Medulla oblongata (tissue), 1 donor: Measurements from ENCODE around the gene PDE2A.

Experiments
- DNase-seq: peaks from one replicate; pipeline ENCODE4 v3.0.0-alpha.2; 2015; ENCODE audit errors: extremely low spot score

The PDE2A gene

DNA sequence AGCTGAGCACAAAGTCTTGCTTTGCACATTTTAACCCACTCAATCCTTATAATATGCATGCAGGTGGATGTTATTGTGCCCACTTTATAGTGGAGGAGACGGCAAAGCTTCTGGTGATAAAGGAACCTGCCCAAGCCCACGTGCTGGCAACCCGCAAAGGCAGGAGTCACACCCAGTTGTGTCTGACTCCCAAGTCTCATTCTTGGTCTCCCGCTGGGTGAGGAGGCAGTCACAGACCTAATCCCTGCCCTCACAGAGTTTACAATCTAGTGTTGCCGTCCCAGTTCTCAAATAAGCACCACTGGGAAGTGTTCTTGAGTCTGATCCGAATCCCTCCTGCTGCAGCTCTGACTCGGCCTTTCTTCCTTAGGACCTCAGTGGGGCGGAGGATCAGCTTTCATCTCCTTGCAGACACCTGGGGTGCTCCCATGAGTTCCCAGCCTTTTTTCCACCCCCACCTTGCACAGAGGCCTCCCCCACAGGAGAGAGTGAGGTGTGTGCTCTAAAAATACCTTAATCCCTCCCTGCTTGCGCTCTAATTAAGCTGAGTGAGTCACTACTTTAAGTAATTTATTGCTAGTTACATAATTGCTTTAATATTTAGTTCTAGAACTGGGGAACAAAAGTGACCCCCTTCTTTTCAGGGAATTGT is 15.1 kb downstream of the PDE2A start:
- DNase-seq: no peak

DNA sequence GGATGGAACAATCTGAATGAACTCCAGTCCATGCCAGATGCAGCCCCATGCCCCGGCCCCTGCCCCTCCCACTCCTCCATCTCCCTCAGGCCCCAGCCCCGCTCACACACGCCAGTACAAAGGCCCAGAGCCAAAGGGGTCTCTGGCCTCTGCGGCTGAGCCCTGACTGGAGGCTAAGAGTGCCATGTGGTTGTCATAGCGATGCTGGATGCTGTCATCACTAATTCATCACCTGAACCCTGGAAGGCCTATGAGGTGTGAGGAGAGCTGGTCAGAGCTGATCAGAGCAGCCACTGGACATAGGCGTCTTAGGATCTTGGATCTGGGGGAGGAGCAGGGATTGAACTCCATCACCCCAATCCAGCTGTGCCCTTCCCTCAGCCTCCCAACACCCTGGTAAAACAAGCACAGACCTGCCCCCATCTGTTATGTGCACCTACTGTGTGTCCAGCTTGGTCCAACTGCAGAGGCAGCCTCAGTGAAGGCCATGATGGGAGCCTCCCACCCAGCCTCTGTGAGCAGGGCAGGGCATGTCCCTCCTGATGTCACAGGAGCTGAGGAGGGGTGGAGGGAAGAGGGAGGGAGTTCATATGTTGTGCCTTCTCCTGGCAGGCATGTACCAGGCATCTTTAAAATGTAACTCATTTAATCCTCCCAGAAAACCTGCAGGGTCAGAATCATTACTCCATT is 16.7 kb downstream of the PDE2A start:
- no peak for DNase-seq

DNA sequence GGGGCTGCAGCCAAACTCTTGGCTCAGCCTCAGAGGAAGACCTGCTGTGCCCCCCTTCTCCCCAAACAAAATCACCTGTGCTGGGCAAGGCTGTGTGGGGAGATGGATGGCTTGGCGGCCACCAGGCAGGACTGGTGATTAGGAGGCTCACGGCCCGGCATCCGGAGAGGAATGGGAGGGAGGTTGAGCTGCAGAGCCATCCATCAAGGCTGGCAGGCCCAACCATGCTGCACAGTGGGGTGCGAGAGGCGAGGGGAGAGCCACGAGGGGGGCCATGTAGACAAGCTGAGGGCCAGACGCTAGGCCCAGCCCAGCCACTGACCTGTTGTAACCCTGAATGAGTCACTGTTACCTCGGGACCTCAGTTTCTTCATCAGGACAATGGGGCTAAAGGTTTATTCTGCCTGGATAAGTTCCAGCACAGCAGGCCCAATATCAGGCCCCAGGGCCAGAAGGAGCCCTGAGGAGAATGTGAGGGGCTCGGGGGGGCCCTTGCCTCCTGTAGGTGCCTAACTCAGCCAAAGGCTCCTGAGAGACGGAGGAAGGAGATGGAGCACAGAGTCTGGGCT is 18.2 kb downstream of the PDE2A start:
- no peak for DNase-seq

- no peak for DNase-seq
Measured at GRCh38 chr11:72655014-72655413, 19.2 kb downstream of the PDE2A start.

DNA sequence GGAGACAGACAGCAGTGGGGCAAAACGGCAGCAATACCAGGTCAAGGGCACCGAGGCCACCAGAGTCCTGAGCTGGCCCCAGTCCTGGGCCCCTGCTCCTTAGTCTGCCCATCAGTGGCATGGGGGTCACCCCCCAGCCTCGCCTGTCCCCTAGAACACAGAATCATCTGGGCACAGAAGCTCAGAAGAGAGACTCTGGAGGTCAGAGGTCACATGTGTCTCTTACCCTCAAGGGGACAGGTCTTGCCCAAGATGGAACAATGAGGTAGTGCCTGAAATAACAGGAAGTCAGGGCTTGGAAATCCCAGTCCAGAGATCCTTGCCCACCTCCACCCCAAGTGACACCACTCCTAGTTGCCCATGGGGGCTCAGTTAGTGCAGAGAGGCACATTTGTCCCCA is 20.6 kb downstream of the PDE2A start:
- DNase-seq: no peak

DNA sequence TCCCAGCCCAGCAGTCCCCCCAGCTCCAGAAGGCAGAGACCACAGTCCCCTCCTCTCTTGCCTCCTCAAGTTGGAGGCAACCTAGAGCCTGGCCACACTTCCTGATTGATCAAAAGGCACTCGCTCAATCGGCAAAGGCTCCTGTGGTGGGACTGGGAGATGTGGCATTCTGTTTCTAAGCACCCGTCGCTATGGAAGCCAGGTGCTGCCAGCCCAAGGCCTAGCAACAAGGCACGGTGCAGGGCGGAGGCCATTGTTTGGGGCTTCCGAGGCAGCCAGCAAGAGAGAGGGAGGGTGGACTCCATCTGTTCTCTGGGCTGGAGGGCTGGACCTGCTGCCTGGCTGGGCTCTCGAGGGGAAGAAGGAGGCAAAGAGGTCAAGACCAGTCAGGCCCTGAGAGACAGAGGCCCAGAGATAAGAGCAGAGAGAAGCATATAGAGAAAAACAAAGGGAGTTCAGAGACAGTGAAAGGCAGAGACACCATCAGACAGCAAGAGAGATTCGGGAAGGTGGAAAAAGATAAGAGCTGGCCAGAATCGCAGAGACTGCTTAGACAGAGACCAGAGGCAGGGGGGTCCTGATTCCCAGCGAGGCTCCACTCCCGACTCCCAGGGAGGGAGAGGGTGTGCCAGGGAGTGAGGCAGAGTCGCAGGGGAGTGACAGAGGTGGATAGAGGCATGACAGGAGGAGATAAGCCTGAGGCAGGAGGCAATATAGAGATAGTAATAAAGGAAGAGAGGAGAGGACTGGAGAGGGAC is 21.2 kb downstream of the PDE2A start:
- DNase-seq: no peak

DNA sequence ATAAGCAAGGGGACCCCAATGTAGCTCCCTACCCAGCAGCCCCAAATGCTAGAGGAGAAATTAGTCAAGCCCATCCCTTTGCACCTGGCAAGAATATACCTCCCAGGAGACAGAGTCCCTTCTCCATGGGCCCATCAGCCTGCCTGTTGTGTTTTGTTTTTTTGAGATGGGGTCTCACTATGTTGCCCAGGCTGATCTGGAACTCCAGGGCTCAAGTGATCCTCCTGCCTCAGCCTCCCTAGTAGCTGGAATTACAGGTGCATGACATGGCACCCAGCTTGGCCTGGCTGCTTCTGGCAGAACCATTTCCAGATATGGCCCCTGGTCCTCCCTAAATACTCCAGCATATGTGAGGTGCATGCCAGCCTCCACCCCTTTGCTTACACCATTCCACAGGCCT is 22.1 kb downstream of the PDE2A start:
- no peak for DNase-seq

- no peak for DNase-seq
Measured at GRCh38 chr11:72649215-72649976, 24.8 kb downstream of the PDE2A start.

DNA sequence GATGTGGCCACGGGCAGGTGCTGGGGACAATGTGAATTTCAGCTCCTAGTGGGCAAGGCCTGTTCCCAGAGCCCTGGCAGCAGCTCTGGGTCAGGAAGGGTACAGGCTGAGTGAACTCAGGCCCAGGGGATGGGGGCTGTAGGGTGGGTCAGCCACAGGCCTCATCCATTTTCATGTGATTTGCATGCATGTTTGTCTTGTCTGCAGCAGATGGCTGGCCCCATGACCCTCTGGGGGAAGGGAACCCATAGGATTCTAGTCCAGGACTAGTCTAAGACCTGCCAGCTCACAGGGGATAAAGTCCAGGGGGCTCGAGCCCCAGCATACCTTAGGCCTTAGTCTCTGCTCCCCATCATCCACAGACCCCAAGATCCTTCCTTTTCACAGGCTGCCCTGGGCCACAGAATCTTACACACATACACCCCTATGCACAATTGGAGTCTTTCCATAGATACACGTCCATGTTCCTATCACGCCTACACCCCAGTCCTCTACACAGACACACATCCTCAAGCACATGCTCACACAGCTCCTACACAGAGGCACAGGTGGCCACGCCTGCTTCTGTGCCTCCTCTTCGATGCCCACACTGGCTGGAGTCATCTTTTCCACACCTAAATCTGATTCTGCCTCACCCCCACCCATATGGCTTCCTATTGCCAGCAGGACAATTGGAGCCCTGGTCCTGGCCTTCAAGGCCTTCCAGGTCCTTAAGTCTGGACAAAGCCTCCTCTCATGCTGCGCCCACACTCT is 25.7 kb downstream of the PDE2A start:
- no peak for DNase-seq

GRCh38 chr11:72647882-72648281 is 26.3 kb downstream of the PDE2A start:
- DNase-seq: no peak

DNA sequence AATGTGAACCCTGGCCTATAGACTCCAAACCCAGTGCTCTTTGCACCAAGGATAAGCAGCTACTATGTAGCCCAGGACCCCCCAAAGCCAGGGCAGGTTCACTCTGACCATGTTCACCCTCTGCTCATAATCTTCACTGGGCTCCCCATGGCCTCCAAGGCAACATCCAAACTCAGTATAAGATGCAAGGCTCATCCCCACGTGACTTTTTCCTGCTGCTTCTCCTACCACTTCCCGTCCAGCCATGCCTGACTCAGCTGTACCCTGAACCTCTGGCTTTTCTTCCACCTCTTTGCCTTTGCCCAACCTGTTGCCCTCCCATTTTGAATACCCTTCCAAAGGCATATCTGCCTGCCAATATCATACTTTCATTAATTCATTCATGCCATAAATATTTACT is 27.8 kb downstream of the PDE2A start:
- no peak for DNase-seq

- DNase-seq: no peak
Measured at GRCh38 chr11:72646024-72646423, 28.2 kb downstream of the PDE2A start.

- no peak for DNase-seq
Measured at GRCh38 chr11:72643547-72643946, 30.7 kb downstream of the PDE2A start.

DNA sequence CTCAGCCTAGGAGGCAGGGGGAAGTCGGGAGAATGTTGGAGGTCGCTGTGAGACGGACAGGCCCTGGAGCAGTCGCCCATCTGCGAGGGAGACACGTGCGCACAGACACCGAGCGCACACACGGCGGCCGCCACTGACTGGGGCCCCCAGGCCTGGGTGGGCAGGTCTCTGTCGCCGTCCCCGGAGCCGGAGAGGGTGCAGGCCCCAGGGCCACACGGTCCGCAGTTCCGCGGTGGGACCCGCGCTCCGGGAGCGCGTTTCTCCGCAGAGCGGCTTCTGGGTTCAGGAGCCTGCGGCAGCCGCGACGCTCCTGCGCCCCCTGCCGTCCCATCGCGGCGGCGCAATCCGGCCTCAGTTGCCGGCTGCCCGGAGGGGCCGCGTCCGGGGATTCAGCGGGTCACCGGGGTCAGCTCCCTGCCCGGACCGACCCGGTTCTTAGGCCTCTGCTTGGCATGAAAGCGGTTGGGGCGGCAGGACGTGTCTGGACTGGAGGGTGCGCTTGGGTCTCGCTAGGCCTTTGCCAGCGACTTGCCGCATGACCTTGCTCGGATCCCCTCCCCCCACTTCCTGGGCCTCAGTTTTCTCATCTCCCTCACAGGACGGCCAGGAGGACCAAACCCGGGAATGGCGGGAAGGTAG is 31.2 kb downstream of the PDE2A start:
- peak; percentile 42 for DNase-seq

GRCh38 chr11:72642043-72642883 is 32.0 kb downstream of the PDE2A start:
- DNase-seq: no peak

DNA sequence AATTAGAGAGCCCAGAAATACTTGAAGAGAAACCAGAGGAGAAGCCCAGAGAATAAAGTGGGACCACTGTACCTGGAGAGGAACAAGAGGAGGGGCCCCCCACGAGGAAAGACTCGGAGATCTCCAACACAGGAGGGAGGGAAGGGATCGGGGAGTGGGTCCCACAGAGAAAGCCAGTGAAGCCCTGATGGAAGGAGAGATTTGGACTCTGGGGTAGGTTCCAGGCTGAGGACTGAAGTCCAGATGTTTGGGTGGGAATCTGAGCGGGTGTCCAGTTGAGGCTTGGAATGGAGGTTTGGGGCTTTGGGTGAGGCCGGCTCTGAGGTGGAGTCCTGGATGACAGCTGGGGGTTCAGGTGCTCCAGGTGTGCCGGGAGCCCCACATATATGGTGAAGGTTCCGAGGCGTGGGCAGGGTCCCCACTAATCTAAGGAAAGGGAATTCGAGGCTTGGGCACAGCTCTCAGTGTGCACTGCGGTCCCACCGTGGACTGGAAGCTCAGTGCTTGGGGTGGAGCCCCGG is 32.6 kb downstream of the PDE2A start:
- no peak for DNase-seq

DNA sequence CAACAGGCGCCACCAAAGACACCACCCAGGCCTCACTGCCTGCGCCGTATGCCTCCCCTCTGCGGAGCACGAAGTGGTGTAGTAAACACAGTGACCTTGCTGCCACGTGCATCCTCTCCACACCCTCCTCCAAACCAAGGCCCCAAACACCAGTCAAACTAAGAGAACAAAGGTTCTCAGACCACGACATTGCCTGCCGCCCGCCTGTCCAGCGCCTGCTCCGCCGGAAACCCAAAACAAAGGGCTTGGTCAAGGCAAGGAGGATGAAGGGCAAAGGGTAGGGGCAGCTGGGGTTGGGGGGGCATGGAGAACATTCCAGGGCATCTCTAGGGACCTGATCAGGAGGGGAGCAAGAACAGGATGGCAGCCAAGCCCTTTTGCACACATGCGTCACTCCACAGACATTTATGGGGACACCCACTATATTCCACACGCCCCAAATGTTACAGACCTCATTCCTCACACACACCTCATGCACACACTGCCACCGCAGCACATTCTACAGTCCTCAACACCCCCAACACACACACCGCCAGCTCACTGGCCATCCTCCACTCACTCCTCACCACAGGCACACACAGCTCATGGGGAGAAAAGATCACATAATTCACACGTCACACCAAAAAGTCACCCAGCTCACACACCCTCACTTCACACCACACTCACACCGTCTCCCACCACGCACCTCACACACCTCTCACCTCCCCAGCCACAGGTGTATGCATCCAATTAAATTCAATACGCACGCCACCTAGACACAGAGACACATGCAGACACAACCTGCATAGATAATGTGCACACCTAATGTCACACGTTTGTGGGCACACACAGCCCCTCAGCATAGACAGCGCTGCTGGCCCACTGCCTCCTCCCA is 34.5 kb downstream of the PDE2A start:
- no peak for DNase-seq

GRCh38 chr11:72637926-72638325 is 36.3 kb downstream of the PDE2A start:
- DNase-seq: no peak
